CD8-positive, alpha-beta memory T cell (primary cell): ENCODE results near the gene RARA. TPM values are rescaled to one million over a fixed set of nuclear protein-coding genes. Genes with fewer than 3 reads are reported as not detected.

ENCODE experiments used
- CTCF ChIA-PET: fragments of 350-600 bp; sonication (Branson Sonifier 250); formaldehyde crosslinking; loops from one replicate; lab custom pipeline; 2021; ENCODE audit warnings: antibody characterized with exemption; lab: Charles Lee
- POLR2A ChIA-PET: fragments of 350-600 bp; sonication (Branson Sonifier 250); formaldehyde crosslinking; loops from one replicate; lab custom pipeline; 2021; ENCODE audit warnings: antibody characterized with exemption; lab: Charles Lee
- DNase-seq, 5 donors: peaks; one replicate each; pipeline versions ENCODE4 v3.0.0 to v3.0.0-alpha.2; 2020 to 2022; ENCODE audit warnings: mixed read lengths in 1 of 5
- H3K27ac ChIP-seq: one replicate; pipeline ENCODE4 v1.7.0; 2013; ENCODE audit warnings: low read depth, mild to moderate bottlenecking, low read length, moderate library complexity
- H3K27me3 ChIP-seq: 2 replicates; pipeline ENCODE4 v1.7.0; 2013; ENCODE audit warnings: low read length, mild to moderate bottlenecking; ENCODE audit not compliant: insufficient read depth, poor library complexity, severe bottlenecking
- H3K36me3 ChIP-seq: 2 replicates; pipeline ENCODE4 v1.7.0; 2013; ENCODE audit warnings: mild to moderate bottlenecking, low read length, moderate library complexity; ENCODE audit not compliant: insufficient read depth
- H3K4me1 ChIP-seq: 2 replicates; pipeline ENCODE4 v1.7.0; 2013; ENCODE audit warnings: mild to moderate bottlenecking, low read length, moderate library complexity; ENCODE audit not compliant: insufficient read depth
- H3K4me3 ChIP-seq: 2 replicates; pipeline ENCODE4 v1.7.0; 2013; ENCODE audit warnings: mild to moderate bottlenecking, low read length
- H3K9me3 ChIP-seq: 2 replicates; pipeline ENCODE4 v1.7.0; 2013; ENCODE audit warnings: mild to moderate bottlenecking, low read length
- H3K27ac Mint-ChIP-seq, 8 donors: one replicate each; pipeline ENCODE4 v1.8.0; 2020 to 2021; ENCODE audit warnings: mixed read lengths in 8 of 8, mild to moderate bottlenecking in 6 of 8, inconsistent platforms in 3 of 8, moderate library complexity in 3 of 8
- H3K27me3 Mint-ChIP-seq, 2 donors: one replicate each; pipeline ENCODE4 v1.8.0; 2020 to 2021; ENCODE audit warnings: mixed read lengths in 2 of 2, mild to moderate bottlenecking in 1 of 2, moderate library complexity in 1 of 2
- H3K36me3 Mint-ChIP-seq, 3 donors: one replicate each; pipeline ENCODE4 v1.8.0; 2020 to 2021; ENCODE audit warnings: mixed read lengths in 3 of 3, inconsistent platforms in 1 of 3, mild to moderate bottlenecking in 1 of 3
- H3K4me1 Mint-ChIP-seq, 3 donors: one replicate each; pipeline ENCODE4 v1.8.0; 2020 to 2021; ENCODE audit warnings: mixed read lengths in 3 of 3, inconsistent platforms in 1 of 3, mild to moderate bottlenecking in 1 of 3
- H3K4me3 Mint-ChIP-seq, 7 donors: one replicate each; pipeline ENCODE4 v1.8.0; 2020 to 2021; ENCODE audit warnings: mixed read lengths in 7 of 7, mild to moderate bottlenecking in 6 of 7, moderate library complexity in 4 of 7, inconsistent platforms in 2 of 7
- H3K9me3 Mint-ChIP-seq, 5 donors: one replicate each; pipeline ENCODE4 v1.8.0; 2020 to 2022; ENCODE audit warnings: mixed read lengths in 5 of 5, mild to moderate bottlenecking in 3 of 5, moderate library complexity in 2 of 5, inconsistent platforms in 1 of 5
- polyA plus RNA-seq: library from polyadenylated mRNA; unstranded; fragments of 300-500 nt; fragmentation: Illumina TruSeq; gene quantifications from one replicate; pipeline ENCODE4 v1.2.3, GENCODE V29; 2021
- total RNA-seq, 2 experiments: library from RNA; stranded (reverse); gene quantifications; one replicate each; pipeline ENCODE4 v1.2.3, GENCODE V29; 2021

Gene RARA
- total and polyA plus RNA-seq, 3 experiments from 2014 or later: 14.0 to 37.8 (median 37.4) TPM

GRCh38 chr17:40331743-40332641, 23.0 kb downstream of the RARA start:
- no peak overlapping the region for H3K4me3 ChIP-seq
- Mint-ChIP-seq H3K27me3 (peaks cover 0 to 3% of the 10 kb centered on the region in 2 donors), H3K4me1 (peaks cover 65 to 85% (median 76%) of the 10 kb centered on the region in 3 donors), H3K9me3 (no peaks in the 10 kb centered on the region), H3K27ac (peak overlapping the region in 5 of 8 donors; percentile 71 to 98 (median 79)), H3K36me3 (peaks cover 3 to 36% (median 9%) of the 10 kb centered on the region in 3 donors), H3K4me3 (peak overlapping the region in 3 of 7 donors; percentile 26 to 41 (median 35))
- ChIA-PET CTCF (interaction anchor here (0.6 to 6.8 kb wide), 6 partner anchors 9 to 100 kb away, joined by 3 to 33 read pairs (median 4); no protein-coding TSS in a partner anchor), POLR2A (no interaction called here)
- H3K27me3 ChIP-seq: no peaks in the 10 kb centered on the region
- peaks cover 13% of the 10 kb centered on the region for H3K36me3 ChIP-seq
- no peak for DNase-seq
- H3K4me1 ChIP-seq: peaks cover 77% of the 10 kb centered on the region
- H3K9me3 ChIP-seq: no peaks in the 10 kb centered on the region
- H3K27ac ChIP-seq: no peak overlapping the region

- Histone ChIP-seq H3K4me1 (peaks cover 75% of the 10 kb centered on the region), H3K27ac (no peak overlapping the region), H3K36me3 (peaks cover 13% of the 10 kb centered on the region), H3K27me3 (no peaks in the 10 kb centered on the region), H3K4me3 (no peak overlapping the region), H3K9me3 (no peaks in the 10 kb centered on the region)
- H3K27me3 Mint-ChIP-seq: peaks cover 0 to 3% of the 10 kb centered on the region in 2 donors
- no peaks in the 10 kb centered on the region for H3K9me3 Mint-ChIP-seq
- peaks cover 3 to 38% (median 9%) of the 10 kb centered on the region in 3 donors for H3K36me3 Mint-ChIP-seq
- H3K27ac Mint-ChIP-seq: peak overlapping the region; percentile 28 to 84 (median 61)
- peaks cover 62 to 82% (median 72%) of the 10 kb centered on the region in 3 donors for H3K4me1 Mint-ChIP-seq
- H3K4me3 Mint-ChIP-seq: peak overlapping the region in 4 of 7 donors; percentile 3 to 61 (median 40)
- no peak for DNase-seq
- ChIA-PET POLR2A (interaction anchor here (0.7 kb wide), 1 partner anchor 85 kb away, joined by 5 read pairs; no protein-coding TSS in a partner anchor), CTCF (interaction anchor here (2.3 kb wide), 2 partner anchors 16 to 21 kb away, joined by 7 read pairs; no protein-coding TSS in a partner anchor)
Measured at GRCh38 chr17:40333781-40334448, 24.9 kb downstream of the RARA start.

- H3K27ac Mint-ChIP-seq: peak overlapping the region in 2 of 8 donors; percentile 40 to 84
- no peaks in the 10 kb centered on the region for H3K9me3 Mint-ChIP-seq
- peaks cover 64 to 84% (median 75%) of the 10 kb centered on the region in 3 donors for H3K4me1 Mint-ChIP-seq
- H3K9me3 ChIP-seq: no peaks in the 10 kb centered on the region
- no peak overlapping the region for H3K27ac ChIP-seq
- H3K27me3 Mint-ChIP-seq: peaks cover 0 to 3% of the 10 kb centered on the region in 2 donors
- H3K4me3 ChIP-seq: no peak overlapping the region
- peaks cover 10% of the 10 kb centered on the region for H3K36me3 ChIP-seq
- POLR2A ChIA-PET: no interaction called here
- H3K4me1 ChIP-seq: peaks cover 60% of the 10 kb centered on the region
- H3K4me3 Mint-ChIP-seq: peak overlapping the region in 1 of 7 donors; percentile 70
- CTCF ChIA-PET: interaction anchor here (1.1 to 2.3 kb wide), 2 partner anchors 18 to 26 kb away, joined by 3 to 7 read pairs; partner anchors contain the start of gene RARA
- no peaks in the 10 kb centered on the region for H3K27me3 ChIP-seq
- H3K36me3 Mint-ChIP-seq: peaks cover 11 to 42% (median 13%) of the 10 kb centered on the region in 3 donors
- DNase-seq: no peak
Measured at GRCh38 chr17:40335620-40336019, 26.6 kb downstream of the RARA start.

GRCh38 chr17:40337351-40337750, 28.4 kb downstream of the RARA start:
- Histone ChIP-seq H3K27ac (no peak overlapping the region), H3K4me3 (no peak overlapping the region), H3K27me3 (no peaks in the 10 kb centered on the region), H3K36me3 (no peaks in the 10 kb centered on the region), H3K9me3 (no peaks in the 10 kb centered on the region), H3K4me1 (peaks cover 51% of the 10 kb centered on the region)
- peaks cover 0 to 3% of the 10 kb centered on the region in 2 donors for H3K27me3 Mint-ChIP-seq
- H3K4me3 Mint-ChIP-seq: peak overlapping the region in 1 of 7 donors; percentile 52
- ChIA-PET CTCF (interaction anchor here (1.0 to 1.3 kb wide), 2 partner anchors 18 to 34 kb away, joined by 3 to 4 read pairs; no protein-coding TSS in a partner anchor), POLR2A (interaction anchor here (1.5 kb wide), 1 partner anchor 11 kb away, joined by 6 read pairs; no protein-coding TSS in a partner anchor)
- H3K36me3 Mint-ChIP-seq: peaks cover 8 to 31% (median 11%) of the 10 kb centered on the region in 3 donors
- peaks cover 63 to 79% (median 72%) of the 10 kb centered on the region in 3 donors for H3K4me1 Mint-ChIP-seq
- H3K9me3 Mint-ChIP-seq: no peaks in the 10 kb centered on the region
- no peak for DNase-seq
- peak overlapping the region in 7 of 8 donors; percentile 39 to 96 (median 75) for H3K27ac Mint-ChIP-seq

- CTCF ChIA-PET: interaction anchor here (1.1 to 1.5 kb wide), 2 partner anchors 17 to 35 kb away, joined by 5 read pairs; no protein-coding TSS in a partner anchor
- H3K4me3 Mint-ChIP-seq: peak overlapping the region in 1 of 7 donors; percentile 56
Measured at GRCh38 chr17:40338058-40338457, 29.1 kb downstream of the RARA start.

GRCh38 chr17:40338941-40339649, 30.1 kb downstream of the RARA start:
- Mint-ChIP-seq H3K4me1 (peaks cover 63 to 80% (median 68%) of the 10 kb centered on the region in 3 donors), H3K4me3 (peak overlapping the region in 2 of 7 donors; percentile 23 to 31), H3K9me3 (no peaks in the 10 kb centered on the region), H3K27me3 (peaks cover 0 to 2% of the 10 kb centered on the region in 2 donors), H3K36me3 (peaks cover 4 to 26% (median 8%) of the 10 kb centered on the region in 3 donors), H3K27ac (peak overlapping the region; percentile 57 to 98 (median 96))
- Histone ChIP-seq H3K9me3 (no peaks in the 10 kb centered on the region), H3K4me3 (no peak overlapping the region), H3K4me1 (peaks cover 57% of the 10 kb centered on the region), H3K27ac (no peak overlapping the region), H3K36me3 (no peaks in the 10 kb centered on the region), H3K27me3 (no peaks in the 10 kb centered on the region)
- no peak for DNase-seq
- CTCF ChIA-PET: interaction anchor here (1.1 to 2.6 kb wide), 3 partner anchors 13 to 36 kb away, joined by 5 to 41 read pairs (median 5); no protein-coding TSS in a partner anchor
- POLR2A ChIA-PET: no interaction called here

More at GRCh38 chr17:40338058-40338457, 29.1 kb downstream of the RARA start:
- H3K27ac ChIP-seq: no peak overlapping the region
- POLR2A ChIA-PET: no interaction called here
- no peak for DNase-seq
- Mint-ChIP-seq H3K9me3 (no peaks in the 10 kb centered on the region), H3K4me1 (peaks cover 63 to 79% (median 69%) of the 10 kb centered on the region in 3 donors), H3K27ac (peak overlapping the region; percentile 39 to 96 (median 78)), H3K36me3 (peaks cover 4 to 30% (median 8%) of the 10 kb centered on the region in 3 donors), H3K27me3 (peaks cover 0 to 2% of the 10 kb centered on the region in 2 donors)
- H3K36me3 ChIP-seq: no peaks in the 10 kb centered on the region
- no peak overlapping the region for H3K4me3 ChIP-seq
- no peaks in the 10 kb centered on the region for H3K9me3 ChIP-seq
- no peaks in the 10 kb centered on the region for H3K27me3 ChIP-seq
- peaks cover 57% of the 10 kb centered on the region for H3K4me1 ChIP-seq

- H3K4me3 Mint-ChIP-seq: peak overlapping the region in 4 of 7 donors; percentile 60 to 92 (median 86)
- H3K36me3 Mint-ChIP-seq: peaks cover 4 to 26% (median 8%) of the 10 kb centered on the region in 3 donors
- no peaks in the 10 kb centered on the region for H3K27me3 Mint-ChIP-seq
- peak overlapping the region; percentile 92 to 98 (median 97) for H3K27ac Mint-ChIP-seq
- Histone ChIP-seq H3K4me1 (peaks cover 58% of the 10 kb centered on the region), H3K36me3 (no peaks in the 10 kb centered on the region), H3K27me3 (no peaks in the 10 kb centered on the region), H3K27ac (peak overlapping the region; percentile 67), H3K9me3 (no peaks in the 10 kb centered on the region), H3K4me3 (no peak overlapping the region)
- H3K9me3 Mint-ChIP-seq: no peaks in the 10 kb centered on the region
- peaks cover 62 to 80% (median 67%) of the 10 kb centered on the region in 3 donors for H3K4me1 Mint-ChIP-seq
- DNase-seq: no peak
- CTCF ChIA-PET: interaction anchor here (0.7 to 2.6 kb wide), 10 partner anchors 9 to 50 kb away, joined by 3 to 41 read pairs (median 8); partner anchors contain the start of gene RARA
- POLR2A ChIA-PET: interaction anchor here (2.2 kb wide), 1 partner anchor 22 kb away, joined by 17 read pairs; no protein-coding TSS in a partner anchor
Measured at GRCh38 chr17:40340327-40340726, 31.3 kb downstream of the RARA start.
